GM18858 (cell line): ENCODE measurements around the gene TLCD2.
"Not testable (repeated sequence)": the region's sequence is repeated elsewhere in the genome, so short reads cannot be mapped to it uniquely, and the experiment has no call there.

Experiments used
- ATAC-seq: cut with Tn5 transposase; IDR thresholded peaks from one replicate; pipeline ENCODE4 v1.9.1; 2021; ENCODE audit not compliant: unreplicated experiment

TLCD2 gene

GRCh38 chr17:1709971-1710806 is at the start of gene TLCD2:
TLCD2 (minus strand) TSS chr17:1710377; CDS start chr17:1710242, 135 bp downstream.
- no peak for ATAC-seq

- no peak for ATAC-seq
These were observed 49.4 kb upstream of the TLCD2 start for GRCh38 chr17:1759529-1759928.

- ATAC-seq = no peak
These were observed 48.6 kb upstream of the TLCD2 start for GRCh38 chr17:1758807-1759206.

- no peak for ATAC-seq
These were observed 45.7 kb upstream of the TLCD2 start for GRCh38 chr17:1755827-1756262.

GRCh38 chr17:1755252-1755826 is 45.2 kb upstream of the TLCD2 start:
- no peak for ATAC-seq

GRCh38 chr17:1754430-1755112 is 44.4 kb upstream of the TLCD2 start:
- ATAC-seq = no peak

GRCh38 chr17:1753767-1754429 is 43.7 kb upstream of the TLCD2 start:
- no peak for ATAC-seq

GRCh38 chr17:1752425-1753262 is 42.5 kb upstream of the TLCD2 start:
- no peak for ATAC-seq

GRCh38 chr17:1750628-1751027 is 40.5 kb upstream of the TLCD2 start:
- no peak for ATAC-seq

- ATAC-seq = no peak
These were observed 36.9 kb upstream of the TLCD2 start for GRCh38 chr17:1746975-1747543.

- no peak for ATAC-seq
These were observed 35.4 kb upstream of the TLCD2 start for GRCh38 chr17:1745513-1746020.

GRCh38 chr17:1744551-1745512 is 34.7 kb upstream of the TLCD2 start:
- ATAC-seq = no peak

GRCh38 chr17:1743088-1743439 is 32.9 kb upstream of the TLCD2 start:
- ATAC-seq = no peak

- ATAC-seq = no peak
These were observed 32.4 kb upstream of the TLCD2 start, which contains the start of gene SERPINF2 for GRCh38 chr17:1742371-1743087. SERPINF2 (plus strand) TSS chr17:1742871; CDS start chr17:1744996, 2,125 bp downstream.

- ATAC-seq = not testable (repeated sequence)
These were observed 31.7 kb upstream of the TLCD2 start for GRCh38 chr17:1741899-1742298.

GRCh38 chr17:1737531-1738291 is 27.5 kb upstream of the TLCD2 start:
- no peak for ATAC-seq
